GM21360 (cell line): ENCODE results near the gene OR56A1.
"Not testable (repeated sequence)": the region's sequence is repeated elsewhere in the genome, so short reads cannot be mapped to it uniquely, and the experiment has no call there.

Experiments used
- ATAC-seq: cut with Tn5 transposase; IDR thresholded peaks from one replicate; pipeline ENCODE4 v1.9.1; 2021; ENCODE audit warnings: mild to moderate bottlenecking, moderate library complexity; ENCODE audit not compliant: unreplicated experiment

The OR56A1 gene, protein sequence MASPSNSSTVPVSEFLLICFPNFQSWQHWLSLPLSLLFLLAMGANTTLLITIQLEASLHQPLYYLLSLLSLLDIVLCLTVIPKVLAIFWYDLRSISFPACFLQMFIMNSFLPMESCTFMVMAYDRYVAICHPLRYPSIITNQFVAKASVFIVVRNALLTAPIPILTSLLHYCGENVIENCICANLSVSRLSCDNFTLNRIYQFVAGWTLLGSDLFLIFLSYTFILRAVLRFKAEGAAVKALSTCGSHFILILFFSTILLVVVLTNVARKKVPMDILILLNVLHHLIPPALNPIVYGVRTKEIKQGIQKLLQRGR

DNA sequence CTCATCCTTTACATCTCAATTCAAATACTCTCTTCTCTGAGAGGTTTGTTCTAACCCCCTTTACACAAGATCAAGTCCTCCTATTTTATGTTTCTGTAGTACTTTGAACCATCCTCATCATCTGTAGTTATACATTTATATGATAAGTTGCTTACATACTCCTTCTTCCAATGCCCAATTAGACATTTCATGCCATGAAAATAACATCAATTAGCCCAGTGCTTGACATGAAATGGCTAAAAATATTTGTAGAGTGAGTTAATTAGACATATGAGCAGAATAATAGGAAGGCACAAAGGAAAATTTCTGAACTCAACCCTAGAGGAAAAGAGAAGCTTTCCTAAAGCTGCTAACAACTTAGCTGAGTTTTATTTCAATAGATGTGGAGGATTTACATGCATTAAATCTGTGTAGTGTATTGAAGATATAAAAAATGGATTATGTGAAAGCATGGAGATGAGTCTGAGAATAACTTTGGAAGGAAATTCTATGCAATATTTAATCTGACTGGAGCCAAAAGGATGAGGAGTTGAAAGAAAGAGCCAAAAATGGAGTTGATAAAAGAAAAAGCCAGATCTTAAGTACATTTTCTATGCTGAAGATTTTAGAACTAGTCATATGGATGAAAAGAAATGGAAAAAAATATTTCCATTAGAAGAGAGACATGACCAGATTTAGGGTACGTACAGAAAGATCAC, at the start of gene OR56A1:
TSS of gene OR56A1 (minus strand) at position 51 of the 698 bp plus-strand sequence. CDS start 3,066 bp downstream, outside the sequence.
- no peak for ATAC-seq

DNA sequence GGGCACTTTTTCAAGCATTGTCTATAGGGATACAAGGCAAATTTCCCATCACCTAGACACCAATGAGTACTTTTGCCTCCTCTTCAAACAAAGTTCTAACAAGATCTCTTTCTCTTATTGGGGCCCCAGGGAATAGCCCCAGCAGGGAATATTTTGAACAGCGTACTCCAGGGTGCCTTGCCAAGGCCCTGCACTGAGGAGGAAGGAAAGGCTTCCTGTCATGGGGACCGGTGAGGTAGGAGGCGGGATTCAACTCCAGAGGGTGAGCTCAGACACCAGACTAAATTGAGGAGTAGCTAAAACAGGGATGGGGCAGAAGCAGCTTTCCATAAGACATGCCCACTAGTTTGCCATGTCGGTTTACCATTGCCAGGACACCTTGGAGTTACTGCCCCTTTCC, 48.9 kb upstream of the OR56A1 start:
- no peak for ATAC-seq

DNA sequence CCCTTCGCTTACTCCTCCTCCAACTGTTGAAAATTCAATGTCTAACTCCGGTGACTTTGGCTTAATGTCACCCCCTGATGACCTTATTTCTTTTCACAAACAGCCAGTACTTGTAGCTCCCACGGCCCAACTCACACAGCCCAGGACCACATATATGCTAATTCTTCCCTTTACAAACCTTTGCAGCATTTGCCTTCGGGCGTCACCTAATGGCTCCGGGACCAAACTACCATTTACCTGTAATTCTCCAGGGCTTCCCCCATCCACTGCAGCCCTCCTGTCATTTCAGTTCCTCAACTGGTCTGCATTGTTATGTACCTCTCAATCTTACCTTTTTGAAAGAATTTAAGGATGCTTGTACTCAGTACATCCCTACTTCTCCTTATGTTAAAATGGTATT, 47.2 kb upstream of the OR56A1 start:
- ATAC-seq = no peak

DNA sequence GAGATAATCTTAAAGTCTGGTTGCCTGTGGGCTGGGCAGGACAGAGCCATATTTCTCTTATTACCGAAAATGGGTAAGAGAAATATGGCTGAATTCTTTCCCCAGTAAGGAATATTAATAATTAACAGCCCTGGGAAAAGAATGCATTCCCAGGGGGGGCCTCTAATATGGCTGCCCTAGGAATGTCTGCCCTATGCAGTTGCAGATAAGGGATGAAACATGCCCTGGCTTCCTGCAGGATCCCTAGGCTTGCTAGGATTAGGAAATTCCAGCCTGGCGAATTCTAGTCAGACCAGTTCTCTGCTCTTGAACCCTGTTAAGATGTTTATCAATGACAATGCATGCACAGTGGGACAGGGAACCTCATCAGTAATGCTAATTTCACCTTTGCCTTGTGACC, 45.9 kb upstream of the OR56A1 start:
- ATAC-seq = not testable (repeated sequence)

DNA sequence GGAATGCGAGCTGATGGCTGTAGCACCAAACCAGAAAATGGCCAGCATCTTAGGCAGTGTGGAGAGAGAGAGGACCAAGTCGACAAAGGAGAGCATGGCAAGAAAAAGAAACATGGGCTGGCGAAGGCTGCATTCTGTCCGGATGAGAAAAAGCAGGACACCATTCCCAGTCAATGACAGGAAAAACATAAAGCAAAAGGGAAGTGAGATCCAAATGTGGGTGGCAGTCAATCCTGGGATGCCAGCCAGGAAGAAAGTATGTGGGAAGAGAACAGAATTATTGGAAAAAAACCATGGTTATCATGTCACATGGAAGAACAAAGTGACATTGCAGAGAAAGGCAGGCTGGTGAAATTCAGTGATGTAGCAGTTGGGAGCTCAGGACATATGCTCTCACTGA, 36.9 kb upstream of the OR56A1 start:
- no peak for ATAC-seq

DNA sequence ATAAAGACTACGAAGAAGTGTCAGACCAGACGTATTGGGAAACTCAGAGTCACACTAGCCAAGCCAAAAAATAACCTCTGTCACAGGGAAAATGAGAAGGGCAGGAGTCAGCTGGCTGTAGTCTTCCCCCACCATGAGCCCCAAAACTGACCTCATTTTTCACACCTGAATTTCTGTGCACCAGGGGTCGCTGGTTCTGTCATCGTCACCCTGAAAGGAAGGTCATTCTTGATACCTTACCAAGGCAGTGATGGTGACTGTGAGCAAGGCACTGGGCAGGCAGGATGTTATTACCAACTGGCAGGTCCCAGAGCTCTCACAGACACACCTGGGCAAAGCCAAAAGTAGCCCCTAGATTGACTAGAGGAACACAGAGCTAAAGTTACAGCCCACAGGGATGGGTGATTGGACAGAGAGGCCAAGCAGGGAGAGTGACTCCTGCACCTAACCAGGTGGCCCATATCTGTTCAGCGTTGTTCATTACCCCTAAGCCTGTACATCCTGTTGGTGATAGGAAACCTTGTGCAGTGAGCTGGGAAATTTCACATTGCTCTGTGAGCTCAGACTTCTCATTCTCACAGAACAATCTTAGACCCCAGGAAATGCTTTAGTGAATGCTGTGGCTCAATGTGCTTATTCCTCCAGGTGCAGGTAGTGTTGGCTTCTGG, 32.3 kb upstream of the OR56A1 start:
- no peak for ATAC-seq

DNA sequence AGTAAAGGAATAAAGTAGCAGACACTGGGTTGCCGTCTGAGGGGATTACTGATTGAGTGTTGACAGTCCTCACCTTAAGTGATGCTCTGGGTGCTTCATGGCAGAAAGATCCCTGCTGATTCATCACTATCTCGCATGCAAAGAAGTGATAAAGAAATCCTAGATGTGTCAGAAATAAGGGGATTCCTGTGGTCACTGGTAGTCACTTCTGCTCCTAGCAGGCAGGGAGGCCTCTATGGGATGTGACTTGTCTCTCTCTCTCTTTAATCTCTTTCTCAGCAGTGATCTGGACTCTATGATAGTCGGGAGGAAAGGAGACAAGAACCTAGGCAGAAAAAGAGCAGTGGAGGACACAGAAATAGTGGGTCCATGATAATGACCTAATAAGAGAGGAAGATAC, 30.9 kb upstream of the OR56A1 start:
- no peak for ATAC-seq

DNA sequence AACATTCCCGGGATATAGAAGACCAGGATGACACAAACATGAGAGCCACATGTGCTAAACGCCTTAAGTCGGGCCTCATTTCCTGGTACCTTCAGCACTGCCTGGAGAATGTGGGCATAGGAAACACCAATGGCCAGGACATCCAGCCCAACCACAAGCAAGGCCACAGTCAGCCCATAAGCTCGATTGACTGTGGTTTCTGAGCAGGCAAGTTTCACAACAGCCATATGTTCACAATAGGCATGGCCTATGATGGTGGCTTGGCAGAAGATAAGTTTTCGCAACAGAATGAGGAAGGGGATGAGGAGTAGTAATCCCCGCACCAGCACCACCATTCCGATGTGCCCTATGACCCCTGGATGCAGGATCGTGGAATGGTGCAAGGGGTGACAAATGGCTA, 26.9 kb upstream of the OR56A1 start:
- ATAC-seq = no peak

DNA sequence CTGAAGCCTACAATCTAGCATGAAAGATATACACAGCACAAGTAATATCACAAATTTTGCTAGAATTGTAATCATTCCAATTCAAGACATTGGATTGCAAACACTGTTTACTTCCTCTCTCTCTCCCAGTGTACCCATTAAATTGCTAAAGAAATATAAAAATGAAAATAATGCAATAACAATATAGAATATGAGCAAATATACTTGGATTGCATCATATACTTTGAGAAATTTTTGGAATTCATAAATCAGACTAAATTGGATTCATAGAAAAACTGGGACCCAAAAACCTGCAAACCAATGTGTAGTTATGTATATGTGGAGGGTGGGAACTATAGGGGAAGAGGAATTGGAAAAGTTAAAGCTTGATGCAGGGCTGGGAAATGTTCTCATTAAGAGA, 25.0 kb upstream of the OR56A1 start:
- ATAC-seq = no peak

DNA sequence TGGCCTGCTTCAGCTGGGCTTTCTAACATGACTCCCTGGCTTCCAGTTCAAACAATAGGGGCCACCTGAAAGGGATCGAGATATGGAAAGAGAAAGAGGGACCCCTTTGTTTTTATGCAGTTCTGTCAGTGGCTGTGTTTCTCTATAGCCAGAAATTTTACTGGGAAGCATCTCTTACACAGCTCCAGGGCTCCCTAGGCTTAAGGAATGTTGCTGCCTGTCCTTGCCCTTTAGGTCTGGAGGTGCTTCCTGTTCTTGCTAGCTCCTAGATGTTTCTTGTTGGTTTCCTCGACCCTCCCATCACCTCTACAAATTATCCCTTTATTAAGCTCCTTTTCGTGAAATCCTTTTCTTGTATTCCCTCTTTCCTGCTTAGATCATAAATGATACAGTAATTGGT, 21.8 kb upstream of the OR56A1 start:
- no peak for ATAC-seq

DNA sequence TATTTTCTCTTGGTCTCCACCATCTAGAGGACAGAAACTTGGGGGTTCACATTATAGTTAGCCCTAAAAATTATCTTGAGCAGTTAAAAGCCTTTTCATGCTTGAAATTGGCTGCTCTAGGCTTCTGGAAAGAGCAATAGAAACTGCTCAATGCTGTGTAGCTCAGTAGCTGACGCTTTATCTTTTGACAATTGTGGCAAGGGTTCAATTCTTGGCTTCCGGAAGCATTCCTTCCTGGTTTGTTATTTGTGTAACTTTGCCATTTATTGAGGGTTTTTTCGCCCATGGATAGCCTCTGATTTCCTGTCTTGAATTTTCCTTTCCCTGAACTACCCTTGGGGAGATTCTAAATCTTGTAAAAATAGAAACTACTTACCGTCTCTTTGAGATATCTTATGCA, 10.3 kb upstream of the OR56A1 start:
- ATAC-seq = no peak

DNA sequence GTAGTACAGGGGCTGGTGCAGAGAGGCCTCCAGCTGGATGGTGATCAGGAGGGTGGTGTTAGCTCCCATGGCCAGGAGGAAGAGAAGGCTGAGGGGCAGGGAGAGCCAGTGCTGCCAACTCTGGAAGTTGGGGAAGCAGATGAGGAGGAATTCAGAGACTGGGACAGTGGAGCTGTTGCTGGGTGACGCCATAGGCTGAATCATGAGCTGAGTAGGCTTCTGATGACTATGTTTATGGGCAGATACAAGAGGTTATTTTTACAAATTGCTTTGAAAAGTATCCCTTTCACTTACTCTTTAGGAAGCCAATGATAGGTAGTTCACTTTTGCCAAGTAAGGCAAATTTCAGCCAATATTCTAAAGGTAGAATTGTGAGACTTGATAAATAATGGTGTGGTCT, 3.1 kb downstream of the OR56A1 start:
- ATAC-seq = no peak

DNA sequence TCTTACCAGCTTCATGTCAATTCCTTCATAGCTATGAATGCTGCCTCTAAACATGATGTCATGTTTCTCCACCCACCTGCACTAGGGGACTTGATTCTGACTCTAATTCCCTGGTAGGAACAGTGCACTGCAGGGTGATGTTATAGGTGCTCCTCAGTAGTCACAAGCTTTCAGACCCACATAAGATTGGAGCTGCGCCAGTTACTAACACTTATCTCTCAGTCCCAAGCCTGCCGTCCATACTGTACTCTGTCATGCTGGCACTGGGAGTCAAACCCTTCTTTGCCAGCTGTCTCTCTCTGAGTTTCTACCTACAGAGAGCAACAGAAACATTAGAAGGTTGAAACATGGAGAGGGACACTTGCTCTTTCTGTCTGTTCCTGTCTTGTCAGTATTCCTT, 5.5 kb downstream of the OR56A1 start:
- ATAC-seq = no peak

DNA sequence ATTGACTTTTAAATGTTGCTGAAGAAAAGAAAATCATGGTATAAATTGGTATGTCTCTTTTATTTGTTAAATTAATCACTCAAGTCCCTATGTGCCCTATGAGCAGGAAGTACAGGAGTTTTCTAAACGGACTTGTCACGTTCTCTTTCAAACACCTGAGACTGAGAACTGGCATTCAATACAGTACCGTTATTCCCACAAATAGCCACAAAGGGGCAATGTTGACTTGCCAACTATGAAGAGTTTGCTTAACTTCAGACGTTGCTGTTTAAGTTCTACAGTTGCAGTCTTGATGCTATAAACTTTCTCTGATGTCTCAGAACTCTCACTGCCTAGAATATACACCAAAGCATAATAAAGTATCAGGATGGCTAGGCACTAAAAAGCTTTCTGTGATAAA, 7.6 kb downstream of the OR56A1 start:
- no peak for ATAC-seq

DNA sequence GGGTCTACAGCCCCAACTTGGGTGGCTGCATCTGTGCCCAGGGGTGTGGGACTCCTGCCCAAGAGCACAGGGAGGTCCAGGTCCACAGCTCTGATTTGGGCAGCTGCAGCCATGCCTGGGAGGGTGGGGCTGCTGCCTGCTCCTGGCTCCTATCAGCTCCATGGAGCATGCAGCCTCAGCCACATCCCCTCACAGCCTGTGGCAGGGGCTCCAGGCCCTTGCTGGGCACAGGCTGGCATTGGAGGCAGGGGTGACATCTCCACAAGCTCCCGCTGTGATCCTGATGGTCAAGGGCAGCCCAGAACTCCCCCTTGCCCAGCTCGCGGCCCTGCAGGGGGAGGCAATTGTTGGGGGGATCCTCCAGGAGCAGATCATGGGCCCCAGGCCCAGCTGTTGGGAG, 17.5 kb downstream of the OR56A1 start:
- ATAC-seq = no peak

DNA sequence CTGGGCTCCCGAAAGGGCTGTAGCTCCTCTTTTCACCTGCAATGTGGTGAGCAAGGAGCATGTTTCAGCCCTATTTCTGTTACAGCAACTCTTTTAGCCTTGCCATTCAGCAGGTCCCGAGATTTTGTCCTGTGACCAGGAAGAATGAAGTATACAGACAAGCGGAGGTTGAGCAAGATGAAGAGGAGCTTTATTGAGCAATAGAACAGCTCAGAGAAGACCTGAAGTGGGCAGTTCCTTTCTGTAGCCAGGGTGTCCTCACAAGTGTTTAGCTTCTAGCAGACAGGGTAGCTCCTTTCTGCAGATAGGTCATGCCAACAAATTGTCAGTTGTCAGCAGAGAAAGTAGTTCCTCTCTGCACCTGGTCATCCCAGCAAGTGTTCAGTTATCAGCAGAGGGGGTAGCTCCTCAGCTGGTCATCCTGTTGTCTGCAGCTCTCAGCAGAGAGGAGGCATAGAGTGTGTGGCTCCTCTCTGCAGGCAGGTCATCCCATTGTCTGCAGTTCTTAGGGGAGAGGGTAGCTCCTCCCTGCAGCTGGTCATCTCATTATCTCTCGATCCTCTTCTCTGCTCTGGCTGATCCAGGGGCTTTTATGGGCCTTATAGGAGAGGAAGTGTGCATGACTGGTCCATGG, 18.4 kb downstream of the OR56A1 start:
- no peak for ATAC-seq

DNA sequence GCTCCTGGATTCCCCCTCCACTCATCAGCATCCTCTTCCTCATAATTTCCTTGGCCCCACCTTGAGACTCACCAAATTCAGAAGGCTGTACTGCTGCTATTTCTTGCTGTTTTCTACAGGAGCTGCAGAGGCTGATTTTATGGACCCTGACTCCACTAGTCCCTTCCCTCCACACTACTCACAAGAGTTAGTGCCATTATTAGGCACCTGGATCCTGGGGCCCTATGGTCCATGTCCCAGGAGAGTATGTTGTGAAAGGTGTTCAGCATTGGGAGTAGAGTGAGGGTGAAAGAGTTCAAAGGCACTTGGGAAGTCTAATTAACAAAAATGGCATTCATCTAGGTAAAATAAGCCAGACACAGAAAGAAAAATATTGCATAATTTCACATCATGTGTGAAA, 23.7 kb downstream of the OR56A1 start, which contains the start of gene OR56A4:
TSS of gene OR56A4 (minus strand) at position 101 of the 400 bp plus-strand sequence. CDS start 3,954 bp downstream, outside the sequence.
- no peak for ATAC-seq

DNA sequence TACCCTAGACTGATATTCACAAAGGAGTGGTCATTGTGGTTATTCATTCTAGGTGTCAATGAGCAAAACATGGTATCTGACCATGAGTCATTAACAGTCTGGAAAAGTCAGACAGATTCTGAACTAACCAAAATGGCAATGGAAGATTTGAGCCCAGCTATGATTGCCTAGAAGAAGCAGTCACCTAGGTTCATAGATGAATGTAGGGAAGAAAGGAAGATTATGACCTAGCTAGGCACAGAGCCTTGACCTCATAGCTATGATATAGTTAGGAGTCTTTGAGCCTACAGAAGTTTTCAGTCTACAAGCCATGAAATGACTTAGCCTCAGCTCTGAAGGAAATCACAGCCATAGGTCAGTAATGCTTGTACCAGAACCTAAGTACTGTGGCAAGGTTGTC, 24.2 kb downstream of the OR56A1 start:
- ATAC-seq = no peak

DNA sequence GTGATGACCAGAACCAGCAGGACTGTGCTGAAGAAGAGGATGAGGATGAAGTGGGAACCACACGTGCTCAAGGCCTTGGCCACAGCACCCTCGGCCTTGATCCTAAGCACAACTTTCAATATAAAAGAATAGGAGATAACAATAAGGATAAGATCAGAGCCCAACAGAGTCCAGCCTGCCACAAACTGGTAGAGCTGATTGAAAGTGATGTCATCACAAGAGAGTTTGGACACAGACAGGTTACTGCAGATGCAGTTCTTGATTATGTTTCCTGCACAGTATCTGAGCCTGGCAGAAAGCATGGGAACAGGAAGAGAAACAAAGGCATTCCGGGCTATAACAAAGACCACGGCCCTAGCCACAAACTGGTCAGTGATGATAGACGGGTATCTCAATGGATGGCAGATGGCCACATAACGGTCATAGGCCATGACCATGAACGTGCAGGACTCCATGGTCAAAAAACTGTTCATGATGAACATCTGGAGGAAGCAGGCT, 28.3 kb downstream of the OR56A1 start:
- ATAC-seq = no peak

DNA sequence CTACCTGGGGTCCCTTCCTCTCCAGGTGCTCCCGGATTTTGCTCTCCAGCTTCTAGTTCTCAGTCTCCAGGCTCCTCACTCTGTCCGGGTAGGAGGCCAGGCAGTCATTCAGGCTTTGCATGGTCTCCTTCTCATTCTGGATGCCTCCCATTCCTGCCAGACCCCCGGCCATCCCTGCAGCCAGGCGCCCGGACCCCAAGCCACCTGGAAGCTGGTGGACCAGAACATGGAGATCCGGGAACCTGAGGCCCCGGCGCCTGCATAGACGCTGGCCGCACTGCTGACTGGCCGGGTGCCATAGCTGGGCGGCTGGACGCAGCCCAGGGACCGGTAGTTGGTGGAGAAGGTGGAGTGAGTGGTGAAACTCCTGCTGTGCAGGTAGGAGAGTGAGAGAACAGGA, 35.8 kb downstream of the OR56A1 start:
- no peak for ATAC-seq

DNA sequence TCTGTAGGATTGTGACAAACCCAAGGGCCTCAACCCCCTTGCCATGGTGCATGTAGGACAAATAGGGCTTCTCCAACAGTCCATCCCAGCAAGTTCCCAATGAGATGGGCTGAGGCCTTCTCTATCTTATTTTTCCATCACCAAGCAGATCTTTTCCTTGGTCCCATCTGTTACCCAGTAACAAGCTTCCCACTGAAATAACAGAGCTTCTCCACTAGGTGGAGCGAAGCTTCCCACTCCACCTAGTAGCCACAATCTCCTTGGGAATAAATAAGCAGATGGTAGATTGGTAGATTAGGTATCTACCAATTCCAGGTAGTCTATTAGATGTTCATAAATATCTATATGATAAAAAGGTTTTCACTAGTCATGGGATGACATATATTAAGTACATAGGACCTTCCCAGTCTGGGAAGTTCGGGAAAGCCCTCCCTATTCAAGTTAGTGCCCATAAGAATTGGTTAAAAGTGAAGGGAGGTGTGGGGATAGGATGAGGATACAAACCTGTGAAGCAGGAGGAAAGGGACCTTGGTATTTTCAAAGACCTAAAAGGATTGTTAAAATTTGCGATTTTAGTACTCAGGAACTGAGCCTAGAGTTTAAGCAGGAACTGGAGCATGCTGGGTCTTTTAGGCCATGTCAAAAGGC, 37.8 kb downstream of the OR56A1 start:
- no peak for ATAC-seq
